SK-N-SH (cell line): Measurements from ENCODE around the gene ROR2. TPM values are rescaled to one million over a fixed set of nuclear protein-coding genes. Genes with fewer than 3 reads are reported as not detected.

Experiments
- CTCF ChIA-PET: fragments of 300-600, 350-600 bp; formaldehyde crosslinking; extraction: SDS; loops from one replicate; lab custom pipeline; 2021; lab: Yijun Ruan, JAX
- POLR2A ChIA-PET: fragments of 350-600 bp; sonication (Branson Sonifier 250); formaldehyde crosslinking; extraction: SDS; loops from one replicate; lab custom pipeline; 2020; ENCODE audit warnings: antibody characterized with exemption, inconsistent platforms; lab: Yijun Ruan, JAX
- DNase-seq: peaks from one replicate; pipeline ENCODE4 v3.0.0; 2012
- H2AFZ ChIP-seq: fragments of 200-600 bp; sonication (generic); 2 replicates; pipeline ENCODE4 v1.8.1; 2016; ENCODE audit warnings: antibody characterized with exemption, mild to moderate bottlenecking, low read depth
- H3F3A ChIP-seq: fragments of 200-600 bp; sonication (generic); replicated peaks from 2 replicates; pipeline ENCODE3; 2016; ENCODE audit warnings: antibody characterized with exemption, mild to moderate bottlenecking; ENCODE audit not compliant: insufficient read depth
- H3K27ac ChIP-seq, 2 experiments: fragments of 200-500 bp in 1 of 2; fragments of 200-600 bp in 1 of 2; sonication (Bioruptor generic) in 1 of 2; sonication (generic), shearing (Covaris generic) in 1 of 2; 2 replicates each; pipeline versions ENCODE4 v1.5.1 to v1.6.1; 2014 to 2016; ENCODE audit warnings: low read depth in 2 of 2, inconsistent platforms in 1 of 2, low read length in 1 of 2, mild to moderate bottlenecking in 1 of 2, mixed read lengths in 1 of 2
- H3K27me3 ChIP-seq: fragments of 200-600 bp; sonication (generic), shearing (Covaris generic); 2 replicates; pipeline ENCODE4 v1.6.1; 2016; ENCODE audit warnings: mixed run types; ENCODE audit not compliant: insufficient read depth
- H3K36me3 ChIP-seq, 2 experiments: fragments of 200-500 bp in 1 of 2; fragments of 200-600 bp in 1 of 2; sonication (Bioruptor generic) in 1 of 2; sonication (generic) in 1 of 2; replicated peaks in 1 of 2; 2 replicates each; pipeline versions ENCODE3 to v1.5.1; 2014 to 2016; ENCODE audit warnings: low read length in 1 of 2, mild to moderate bottlenecking in 1 of 2; ENCODE audit not compliant: insufficient read depth in 2 of 2, control insufficient read depth in 1 of 2
- H3K4me1 ChIP-seq, 2 experiments: fragments of 200-500 bp in 1 of 2; fragments of 200-600 bp in 1 of 2; sonication (Bioruptor generic) in 1 of 2; sonication (generic), shearing (Covaris generic) in 1 of 2; 2 replicates each; pipeline versions ENCODE4 v1.5.1 to v1.6.1; 2014 to 2016; ENCODE audit warnings: low read depth in 1 of 2, low read length in 1 of 2, mixed run types in 1 of 2; ENCODE audit not compliant: insufficient read depth in 2 of 2, control insufficient read depth in 1 of 2
- H3K4me2 ChIP-seq: fragments of 200-600 bp; sonication (generic), shearing (Covaris generic); 2 replicates; pipeline ENCODE4 v1.6.1; 2017; ENCODE audit warnings: mixed run types
- H3K4me3 ChIP-seq, 2 experiments: fragments of 200-500 bp in 1 of 2; fragments of 200-600 bp in 1 of 2; sonication (Bioruptor generic) in 1 of 2; sonication (generic), shearing (Covaris generic) in 1 of 2; 2 replicates each; pipeline versions ENCODE4 v1.5.1 to v1.8.1; 2014 to 2016; ENCODE audit warnings: low read depth in 2 of 2, inconsistent platforms in 1 of 2, low read length in 1 of 2, mild to moderate bottlenecking in 1 of 2, mixed read lengths in 1 of 2, moderate library complexity in 1 of 2
- H3K79me2 ChIP-seq: fragments of 200-600 bp; sonication (generic); 2 replicates; pipeline ENCODE4 v1.8.1; 2017; ENCODE audit warnings: mild to moderate bottlenecking; ENCODE audit not compliant: insufficient read depth
- H3K9ac ChIP-seq: fragments of 200-600 bp; sonication (generic); 2 replicates; pipeline ENCODE4 v1.6.1; 2017; ENCODE audit warnings: mixed run types
- H3K9me2 ChIP-seq: fragments of 200-600 bp; sonication (generic); 2 replicates; pipeline ENCODE4 v1.6.1; 2017; ENCODE audit warnings: mixed run types
- H3K9me3 ChIP-seq: fragments of 200-600 bp; sonication (generic); 2 replicates; pipeline ENCODE4 v1.6.1; 2017; ENCODE audit warnings: mixed run types, mild to moderate bottlenecking, moderate library complexity
- H4K20me1 ChIP-seq: fragments of 200-600 bp; sonication (generic); 2 replicates; pipeline ENCODE4 v1.6.1; 2017; ENCODE audit warnings: mild to moderate bottlenecking, mixed run types; ENCODE audit not compliant: insufficient read depth
- FOXJ3 ChIP-seq: sonication (generic); formaldehyde crosslinking; IDR thresholded peaks from 2 replicates; pipeline ENCODE4 v1.5.1; 2020; ENCODE audit warnings: mild to moderate bottlenecking, missing genetic modification reagents
- FOXM1 ChIP-seq: IDR thresholded peaks from 2 replicates; pipeline ENCODE4 v1.4.0; 2012; ENCODE audit warnings: low read depth, mild to moderate bottlenecking
- GATA2 ChIP-seq: sonication (generic); formaldehyde crosslinking; IDR thresholded peaks from 2 replicates; pipeline ENCODE4 v1.5.0; 2020; ENCODE audit warnings: mild to moderate bottlenecking, missing genetic modification reagents
- NFIC ChIP-seq: IDR thresholded peaks from 2 replicates; pipeline ENCODE4 v1.4.0; 2012; ENCODE audit warnings: borderline replicate concordance
- POLR2AphosphoS5 ChIP-seq: IDR thresholded peaks from 2 replicates; pipeline ENCODE4 v1.6.1; 2012; ENCODE audit warnings: low read depth, low read length
- RFX5 ChIP-seq: IDR thresholded peaks from 2 replicates; pipeline ENCODE4 v1.6.1; 2012; ENCODE audit warnings: mild to moderate bottlenecking, improper control_type of control experiment, low read length
- SMC3 ChIP-seq: IDR thresholded peaks from 2 replicates; pipeline ENCODE4 v1.6.1; 2012; ENCODE audit warnings: low read depth, low read length, improper control_type of control experiment
- TAF1 ChIP-seq: IDR thresholded peaks from 2 replicates; pipeline ENCODE4 v1.6.1; 2012; ENCODE audit warnings: low read depth, mild to moderate bottlenecking, low read length, moderate library complexity, borderline replicate concordance
- TCF12 ChIP-seq: IDR thresholded peaks from 2 replicates; pipeline ENCODE4 v1.4.0; 2012
- TEAD4 ChIP-seq: IDR thresholded peaks from 2 replicates; pipeline ENCODE4 v1.4.0; 2012; ENCODE audit warnings: mild to moderate bottlenecking, borderline replicate concordance; ENCODE audit not compliant: insufficient read depth
- YY1 ChIP-seq: IDR thresholded peaks from 2 replicates; pipeline ENCODE4 v1.4.0; 2012; ENCODE audit warnings: low read depth, mild to moderate bottlenecking
- WGBS: methylation state at CpG from one replicate; pipeline ENCODE4 v1.1.6; 2017; ENCODE audit warnings: low lambda C conversion rate; 5-methylcytosine and 5-hydroxymethylcytosine counted together
- polyA plus RNA-seq, 3 experiments: library from polyadenylated mRNA; depleted of rRNA; stranded (reverse); fragments of >200 nt; gene quantifications; 2 replicates each; pipeline ENCODE4 v1.2.3, GENCODE V29; 2012
- TF ChIP-seq, protein P1 (sequence below): fragments of 150-350 bp; IDR thresholded peaks from 2 replicates; pipeline ENCODE4 v1.6.1; 2016; ENCODE audit warnings: mild to moderate bottlenecking, low read depth, low read length

Gene ROR2
- polyA plus RNA-seq, 1 of the 3 experiments (the other 2 are of a cell fraction), result 0.43 TPM

DNA sequence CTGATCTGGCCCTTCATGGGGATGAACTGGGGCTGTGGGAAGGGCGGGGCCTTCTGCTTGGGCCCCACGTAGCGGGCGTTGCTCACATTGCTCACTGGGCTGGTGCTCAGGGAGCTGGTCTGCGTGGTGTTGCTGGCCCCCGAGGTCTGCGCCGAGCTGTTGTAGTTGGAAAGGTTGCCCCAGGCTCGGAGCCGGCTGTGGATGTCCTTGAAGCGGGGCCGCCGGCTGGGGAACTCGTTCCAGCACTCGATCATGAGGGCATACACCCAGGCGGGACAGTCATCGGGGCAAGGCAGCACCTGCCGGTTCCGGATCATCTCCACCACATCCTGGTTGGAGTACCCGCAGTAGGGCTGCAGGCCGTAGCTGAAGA lies 226.0 kb downstream of the ROR2 start:
- no peaks in the 10 kb centered on the region for H3F3A ChIP-seq
- H2AFZ ChIP-seq, result no peak overlapping the region
- no peak for DNase-seq
- no peak for TF ChIP-seq TCF12
- TF ChIP-seq TEAD4, result no peak
- no peak for TF ChIP-seq TAF1
- no peak for TF ChIP-seq FOXJ3 (CRISPR knock-in tag)
- TF ChIP-seq SMC3, result no peak
- TF ChIP-seq YY1, result no peak
- TF ChIP-seq POLR2AphosphoS5, result no peak
- TF ChIP-seq, protein P1, sequence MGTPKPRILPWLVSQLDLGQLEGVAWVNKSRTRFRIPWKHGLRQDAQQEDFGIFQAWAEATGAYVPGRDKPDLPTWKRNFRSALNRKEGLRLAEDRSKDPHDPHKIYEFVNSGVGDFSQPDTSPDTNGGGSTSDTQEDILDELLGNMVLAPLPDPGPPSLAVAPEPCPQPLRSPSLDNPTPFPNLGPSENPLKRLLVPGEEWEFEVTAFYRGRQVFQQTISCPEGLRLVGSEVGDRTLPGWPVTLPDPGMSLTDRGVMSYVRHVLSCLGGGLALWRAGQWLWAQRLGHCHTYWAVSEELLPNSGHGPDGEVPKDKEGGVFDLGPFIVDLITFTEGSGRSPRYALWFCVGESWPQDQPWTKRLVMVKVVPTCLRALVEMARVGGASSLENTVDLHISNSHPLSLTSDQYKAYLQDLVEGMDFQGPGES, result no peak
- no peak for TF ChIP-seq GATA2 (CRISPR knock-in tag)
- TF ChIP-seq RFX5, result no peak
- no peaks in the 10 kb centered on the region for H3K9me3 ChIP-seq
- no peak overlapping the region for H3K4me2 ChIP-seq
- H3K27ac ChIP-seq, result no peak overlapping the region
- H4K20me1 ChIP-seq, result no peaks in the 10 kb centered on the region
- H3K27me3 ChIP-seq, result no peaks in the 10 kb centered on the region; the same call in 1 of the 2 replicates
- CTCF ChIA-PET, result interaction anchor here (0.5 to 7.1 kb wide), 6 partner anchors 10 to 809 kb away, joined by 3 to 47 read pairs (median 8); partner anchors contain the start of gene ROR2
- H3K4me1 ChIP-seq, result peaks cover 0 to 2% of the 10 kb centered on the region in 2 experiments; a peak in 1 of 4 replicates
- H3K79me2 ChIP-seq, result no peaks in the 10 kb centered on the region
- H3K4me3 ChIP-seq, result no peak overlapping the region
- H3K9me2 ChIP-seq, result no peaks in the 10 kb centered on the region
- no peaks in the 10 kb centered on the region for H3K36me3 ChIP-seq
- H3K9ac ChIP-seq, result no peak overlapping the region
- POLR2A ChIA-PET, result no interaction called here
- WGBS, result no CpG with 5 or more reads among the region's 21 CpGs

DNA sequence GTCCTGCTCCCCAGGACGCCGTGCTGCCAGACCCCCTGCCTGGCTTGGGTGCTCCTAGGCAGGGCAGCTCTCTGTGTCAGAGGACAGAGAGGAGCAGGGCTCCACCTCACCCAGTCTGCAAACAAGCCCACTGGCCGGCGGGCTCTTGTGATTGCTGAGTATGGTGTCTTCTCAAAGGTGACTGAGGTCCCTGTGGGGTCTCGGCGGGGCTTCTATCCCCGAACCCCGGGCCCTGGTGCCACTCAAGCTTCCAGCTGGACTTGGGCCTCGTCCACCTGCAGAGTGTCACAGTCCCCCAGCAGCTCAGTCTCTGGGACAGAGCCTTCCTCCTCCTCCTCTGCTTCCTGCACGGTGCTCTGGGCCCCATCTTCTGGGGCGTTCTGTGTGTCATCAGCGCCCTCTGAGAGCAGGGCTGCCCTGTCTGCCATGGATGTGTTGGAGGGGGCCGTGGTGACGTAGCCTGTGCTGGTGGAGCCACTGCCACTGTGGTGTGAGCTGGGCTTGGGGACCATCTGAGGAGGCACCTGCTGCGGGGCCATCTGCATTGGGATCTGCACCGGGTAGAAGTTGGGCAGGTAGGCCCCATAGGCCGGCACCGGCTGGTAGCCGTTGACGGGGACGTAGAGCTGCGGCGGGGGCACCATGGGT lies 226.5 kb downstream of the ROR2 start:
- POLR2A ChIA-PET, result interaction anchor here (0.7 kb wide), 1 partner anchor 33 kb away, joined by 3 read pairs; no protein-coding TSS in a partner anchor

More for the DNA sequence above, 226.5 kb downstream of the ROR2 start:
- Histone ChIP-seq H4K20me1 (no peaks in the 10 kb centered on the region), H3F3A (no peaks in the 10 kb centered on the region), H3K4me3 (no peak overlapping the region), H2AFZ (no peak overlapping the region), H3K9me3 (no peaks in the 10 kb centered on the region), H3K9ac (no peak overlapping the region), H3K27ac (no peak overlapping the region), H3K27me3 (no peaks in the 10 kb centered on the region; the same call in 1 of the 2 replicates), H3K4me2 (no peak overlapping the region), H3K9me2 (no peaks in the 10 kb centered on the region), H3K36me3 (no peaks in the 10 kb centered on the region), H3K4me1 (peaks cover 0 to 2% of the 10 kb centered on the region in 2 experiments; a peak in 1 of 4 replicates), H3K79me2 (no peaks in the 10 kb centered on the region)
- TF ChIP-seq FOXM1 (no peak), TAF1 (no peak), NFIC (no peak)
- no peak for DNase-seq
- CTCF ChIA-PET, result interaction anchor here (0.5 to 7.1 kb wide), 6 partner anchors 11 to 809 kb away, joined by 3 to 47 read pairs (median 10); partner anchors contain the start of gene ROR2
- 63% methylated on average over 5 of the region's 23 CpGs for WGBS
